Panc1 (cell line): ENCODE measurements around the gene MTHFD1L. TPM values are rescaled to one million over a fixed set of nuclear protein-coding genes. Genes with fewer than 3 reads are reported as not detected.

Experiments used
- ATAC-seq: fragments of 200-7000 bp; cut with Tn5 transposase; 2 replicates; pipeline ENCODE4 v1.9.1; 2020; ENCODE audit warnings: mild to moderate bottlenecking, moderate library complexity
- BruUV-seq: library from RNA; stranded (reverse); fragments of 400-500 nt; replicated peaks from 2 replicates; lab custom pipeline; 2021; lab: Mats Ljungman, UMichigan
- CTCF ChIA-PET: fragments of 300-600 bp; sonication (Branson Sonifier 250); formaldehyde crosslinking; loops from one replicate; lab custom pipeline; 2022; ENCODE audit warnings: antibody characterized with exemption; lab: Charles Lee
- POLR2A ChIA-PET: fragments of 300-600 bp; sonication (Branson Sonifier 250); formaldehyde crosslinking; loops from one replicate; lab custom pipeline; 2022; ENCODE audit warnings: antibody characterized with exemption; lab: Charles Lee
- DNase-seq: peaks from one replicate; pipeline ENCODE4 v3.0.0-alpha.2; 2010; ENCODE audit warnings: low read depth, low spot score
- H3K27ac ChIP-seq: 2 replicates; pipeline ENCODE4 v1.5.1; 2011; ENCODE audit warnings: mild to moderate bottlenecking, low read length, inconsistent platforms
- H3K27me3 ChIP-seq: fragments of 200-500 bp; sonication (Bioruptor generic); 2 replicates; pipeline ENCODE4 v1.6.0; 2014; ENCODE audit warnings: low read length, inconsistent platforms; ENCODE audit not compliant: control insufficient read depth, insufficient read depth
- H3K36me3 ChIP-seq: fragments of 200-500 bp; sonication (Bioruptor generic); 2 replicates; pipeline ENCODE4 v1.5.1; 2014; ENCODE audit warnings: inconsistent platforms, mild to moderate bottlenecking, low read length, moderate library complexity; ENCODE audit not compliant: control insufficient read depth, insufficient read depth
- H3K4me1 ChIP-seq: 2 replicates; pipeline ENCODE4 v1.5.1; 2011; ENCODE audit warnings: inconsistent platforms, mild to moderate bottlenecking, low read length, moderate library complexity; ENCODE audit not compliant: control insufficient read depth, insufficient read depth
- H3K4me3 ChIP-seq, 2 experiments: 2 replicates each; pipeline ENCODE4 v1.5.1; 2011 to 2012; ENCODE audit warnings: low read depth in 2 of 2, low read length in 2 of 2, mild to moderate bottlenecking in 2 of 2, inconsistent platforms in 1 of 2, moderate library complexity in 1 of 2
- H3K9me3 ChIP-seq: fragments of 200-500 bp; sonication (Bioruptor generic); 2 replicates; pipeline ENCODE4 v1.5.1; 2014; ENCODE audit warnings: low read depth, mild to moderate bottlenecking, inconsistent platforms, low read length, moderate library complexity; ENCODE audit not compliant: control insufficient read depth, insufficient read depth
- CTCF ChIP-seq: fragments of 450-650 bp; IDR thresholded peaks from 2 replicates; pipeline ENCODE4 v1.5.1; 2017; ENCODE audit warnings: mild to moderate bottlenecking
- POLR2AphosphoS5 ChIP-seq: IDR thresholded peaks from 2 replicates; pipeline ENCODE4 v1.6.1; 2012; ENCODE audit warnings: mild to moderate bottlenecking, low read depth, low read length, moderate library complexity
- REST ChIP-seq, 2 experiments: IDR thresholded peaks; 2 replicates each; pipeline ENCODE4 v1.6.1; 2011 to 2012; ENCODE audit warnings: low read depth in 2 of 2, control low read depth in 1 of 2, low read length in 1 of 2, mild to moderate bottlenecking in 1 of 2, moderate library complexity in 1 of 2; ENCODE audit not compliant: insufficient read depth in 1 of 2
- SIN3A ChIP-seq: IDR thresholded peaks from 2 replicates; pipeline ENCODE4 v1.6.1; 2012; ENCODE audit warnings: low read depth, mild to moderate bottlenecking, low read length, moderate library complexity, borderline replicate concordance; ENCODE audit not compliant: insufficient read depth
- TCF7L2 ChIP-seq: IDR thresholded peaks from 2 replicates; pipeline ENCODE4 v1.6.1; 2011; ENCODE audit warnings: mild to moderate bottlenecking, low read depth, low read length, inconsistent platforms
- in situ Hi-C: cut with HindIII; loops from 2 replicates; pipeline ENCODE4 v1.10.0; 2016; ENCODE audit warnings: low sequenced_read_pairs, low pct_unique_long_range_greater_than_20kb
- intact Hi-C: fragments of 100-400 bp; cut with micrococcal nuclease; formaldehyde crosslinking; loops from one replicate; pipeline ENCODE4 v1.10.0; 2022; ENCODE audit not compliant: unreplicated experiment
- total RNA-seq: library from RNA; stranded (reverse); gene quantifications from one replicate; pipeline ENCODE4 v1.2.1, GENCODE V29; 2021; ENCODE audit not compliant: unreplicated experiment

The MTHFD1L gene
- total RNA-seq, 1 experiment from 2014 or later: 76.2 TPM

- in situ Hi-C loops: no loop called here
- Histone ChIP-seq H3K27me3 (no peaks in the 10 kb centered on the region), H3K4me1 (peaks cover 49% of the 10 kb centered on the region), H3K9me3 (peaks cover 26% of the 10 kb centered on the region; the same call in 1 of the 2 replicates), H3K4me3 (no peak overlapping the region), H3K36me3 (peaks cover 2% of the 10 kb centered on the region; the same call in 1 of the 2 replicates), H3K27ac (peak overlapping the region; percentile 98)
- DNase-seq (no peak), ATAC-seq (no peak)
- CTCF ChIA-PET: no interaction called here
- BruUV-seq: no TSS peak
- intact Hi-C loops: loop anchor here (10.0 kb wide), 1 partner anchor 255 kb away; no protein-coding TSS in a partner anchor
- no peak for TF ChIP-seq SIN3A
- no peak for TF ChIP-seq TCF7L2
- POLR2A ChIA-PET: interaction anchor here (0.6 kb wide), 1 partner anchor 268 kb away, joined by 3 read pairs; no protein-coding TSS in a partner anchor
These were observed 204.1 kb downstream of the MTHFD1L start for GRCh38 chr6:151069641-151070040.

- no TSS peak for BruUV-seq
- H3K36me3 ChIP-seq: peaks cover 2% of the 10 kb centered on the region; the same call in 1 of the 2 replicates
- ChIA-PET POLR2A (no interaction called here), CTCF (no interaction called here)
- DNase-seq: no peak
- no peak for ATAC-seq
- no peak overlapping the region for H3K4me3 ChIP-seq
- TF ChIP-seq CTCF (no peak), REST (IDR thresholded peaks at IDR 0.05; ENCODE audit: insufficient read depth in 1 of 2, low read depth in 2 of 2, low read length in 1 of 2) (no peak), POLR2AphosphoS5 (no peak), TCF7L2 (no peak), SIN3A (no peak)
- intact Hi-C loops: no loop called here
- H3K27ac ChIP-seq: peak overlapping the region; percentile 98
- peaks cover 43% of the 10 kb centered on the region for H3K4me1 ChIP-seq
- H3K9me3 ChIP-seq: peaks cover 36% of the 10 kb centered on the region; the same call in 1 of the 2 replicates
- in situ Hi-C loops: no loop called here
- H3K27me3 ChIP-seq: no peaks in the 10 kb centered on the region
These were observed 205.1 kb downstream of the MTHFD1L start for GRCh38 chr6:151070631-151071051.

DNA sequence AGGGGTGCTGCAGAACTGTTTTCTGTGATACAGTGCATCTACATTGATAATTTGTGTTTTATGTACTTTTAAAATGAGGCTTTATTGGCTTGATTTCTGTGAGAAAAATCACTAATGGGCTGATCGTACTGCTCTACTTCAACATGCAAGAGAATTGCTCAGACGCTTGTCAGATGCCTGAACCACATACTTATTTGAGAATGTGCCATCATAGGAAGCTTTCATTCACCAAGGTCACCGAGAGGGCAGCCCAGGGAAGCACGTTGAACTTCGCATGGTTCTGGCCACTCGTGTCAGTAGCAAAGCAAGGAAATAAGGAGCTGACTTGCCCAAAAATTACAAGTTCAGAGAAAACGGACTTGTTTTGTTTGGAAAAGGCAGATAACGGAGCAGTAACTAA, 205.8 kb downstream of the MTHFD1L start:
- H3K27ac ChIP-seq: peak overlapping the region; percentile 98
- intact Hi-C loops: no loop called here
- ATAC-seq (no peak), DNase-seq (no peak)
- H3K9me3 ChIP-seq: peaks cover 42% of the 10 kb centered on the region; the same call in 1 of the 2 replicates
- peaks cover 41% of the 10 kb centered on the region for H3K4me1 ChIP-seq
- H3K4me3 ChIP-seq: no peak overlapping the region
- BruUV-seq: no TSS peak
- in situ Hi-C loops: no loop called here
- no peak for TF ChIP-seq SIN3A
- no peak for TF ChIP-seq REST (IDR thresholded peaks at IDR 0.05; ENCODE audit: insufficient read depth in 1 of 2, low read depth in 2 of 2, low read length in 1 of 2)
- TF ChIP-seq POLR2AphosphoS5: no peak
- no peak for TF ChIP-seq TCF7L2
- no peak for TF ChIP-seq CTCF
- peaks cover 2% of the 10 kb centered on the region; the same call in 1 of the 2 replicates for H3K36me3 ChIP-seq
- POLR2A ChIA-PET: no interaction called here
- no peaks in the 10 kb centered on the region for H3K27me3 ChIP-seq
- CTCF ChIA-PET: no interaction called here
